SU-DHL-6 (cell line): ENCODE results near the gene DMBT1.
A peak's percentile ranks its signal among the peaks of the same experiment; 100 is the strongest.

ENCODE experiments used
- H2AFZ ChIP-seq: fragments of 200-600 bp; sonication (generic); 2 replicates; pipeline ENCODE4 v1.6.1; 2014; ENCODE audit warnings: low read depth, mild to moderate bottlenecking, moderate library complexity, mixed read lengths, antibody characterized with exemption, low read length; ENCODE audit not compliant: severe bottlenecking
- H3F3A ChIP-seq: fragments of 200-600 bp; shearing (Covaris generic); 2 replicates; pipeline ENCODE4 v1.6.0; 2016; ENCODE audit warnings: antibody characterized with exemption, mild to moderate bottlenecking; ENCODE audit not compliant: insufficient read depth
- H3K27ac ChIP-seq: fragments of 200-600 bp; sonication (generic); 2 replicates; pipeline ENCODE4 v1.5.1; 2016; ENCODE audit warnings: low read depth, mild to moderate bottlenecking, low read length, moderate library complexity, mixed read lengths
- H3K27me3 ChIP-seq: fragments of 200-600 bp; sonication (generic), shearing (Covaris generic); 2 replicates; pipeline ENCODE4 v1.6.0; 2014; ENCODE audit warnings: mild to moderate bottlenecking, low read length
- H3K36me3 ChIP-seq: fragments of 200-600 bp; sonication (generic); 2 replicates; pipeline ENCODE4 v1.6.1; 2014; ENCODE audit warnings: mild to moderate bottlenecking, low read length, mixed read lengths
- H3K4me2 ChIP-seq: fragments of 300-600, 200-600 bp; shearing (Covaris generic), sonication (generic); 2 replicates; pipeline ENCODE4 v1.6.0; 2014; ENCODE audit warnings: low read length, low read depth, mild to moderate bottlenecking; ENCODE audit not compliant: poor library complexity, severe bottlenecking
- H3K4me3 ChIP-seq: fragments of 200-600 bp; sonication (generic); 2 replicates; pipeline ENCODE4 v1.5.1; 2014; ENCODE audit warnings: antibody characterized with exemption, low read length, mild to moderate bottlenecking, mixed read lengths; ENCODE audit not compliant: insufficient read depth, poor library complexity, severe bottlenecking
- H3K79me2 ChIP-seq: fragments of 200-600 bp; sonication (generic); 2 replicates; pipeline ENCODE4 v1.6.1; 2014; ENCODE audit warnings: mild to moderate bottlenecking, low read length, moderate library complexity; ENCODE audit not compliant: insufficient read depth
- H3K9ac ChIP-seq: fragments of 200-600 bp; sonication (generic); 2 replicates; pipeline ENCODE4 v1.7.0; 2014; ENCODE audit warnings: mild to moderate bottlenecking, low read length
- H3K9me2 ChIP-seq: fragments of 200-600 bp; sonication (generic); replicated peaks from 2 replicates; pipeline ENCODE4 v1.6.1; 2014; ENCODE audit warnings: low read length; ENCODE audit not compliant: insufficient read depth
- H3K9me3 ChIP-seq: fragments of 200-600 bp; sonication (generic); 2 replicates; pipeline ENCODE4 v1.6.1; 2014; ENCODE audit warnings: low read length, mixed read lengths; ENCODE audit not compliant: insufficient read depth
- H4K20me1 ChIP-seq: fragments of 200-600 bp; sonication (generic); 2 replicates; pipeline ENCODE4 v1.6.1; 2014; ENCODE audit warnings: low read depth, mild to moderate bottlenecking, antibody characterized with exemption, low read length, moderate library complexity, mixed read lengths
- EZH2phosphoT487 ChIP-seq: fragments of 200-600 bp; sonication (generic), shearing (Covaris generic); conservative IDR thresholded peaks from 2 replicates; pipeline ENCODE4 v1.6.1; 2018; ENCODE audit warnings: mild to moderate bottlenecking, antibody characterized with exemption, low read length, moderate library complexity, mixed read lengths
- TF ChIP-seq, protein P1 (sequence below): fragments of 200-600 bp; sonication (generic); IDR thresholded peaks from one replicate; pipeline ENCODE4 v1.5.1; 2017; ENCODE audit warnings: antibody characterized with exemption, mild to moderate bottlenecking, low read length, moderate library complexity; ENCODE audit not compliant: insufficient read depth, poor library complexity, severe bottlenecking

DMBT1 gene

DNA sequence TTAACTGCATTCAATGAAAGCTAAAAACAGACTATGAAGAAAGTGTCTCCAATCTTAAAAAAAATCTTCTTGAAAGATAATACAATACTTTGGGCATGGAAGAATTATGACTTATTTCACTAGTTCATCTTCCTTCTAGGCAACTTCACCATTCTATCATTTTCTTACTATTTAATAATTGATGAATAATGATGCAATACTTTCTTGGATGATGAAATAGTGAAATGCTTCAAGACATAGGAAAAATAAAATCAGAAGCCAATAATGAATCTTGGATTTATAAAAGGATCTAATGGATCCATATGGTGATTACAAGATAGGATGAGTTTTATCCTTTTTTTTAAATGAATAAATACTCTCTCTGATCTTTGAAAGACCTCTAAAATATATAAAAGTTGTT, 4.4 kb downstream of the DMBT1 start:
- no peaks in the 10 kb centered on the region for H3K36me3 ChIP-seq
- no peaks in the 10 kb centered on the region for H3K79me2 ChIP-seq
- H3K27ac ChIP-seq: no peak overlapping the region
- H3K4me3 ChIP-seq: no peak overlapping the region
- H3F3A ChIP-seq: no peaks in the 10 kb centered on the region
- no peak overlapping the region for H3K4me2 ChIP-seq
- H3K9ac ChIP-seq: no peak overlapping the region
- no peak overlapping the region for H2AFZ ChIP-seq
- H3K9me2 ChIP-seq: no peaks in the 10 kb centered on the region
- H3K9me3 ChIP-seq: no peaks in the 10 kb centered on the region
- H3K27me3 ChIP-seq: no peaks in the 10 kb centered on the region
- no peaks in the 10 kb centered on the region for H4K20me1 ChIP-seq
- TF ChIP-seq, protein P1, sequence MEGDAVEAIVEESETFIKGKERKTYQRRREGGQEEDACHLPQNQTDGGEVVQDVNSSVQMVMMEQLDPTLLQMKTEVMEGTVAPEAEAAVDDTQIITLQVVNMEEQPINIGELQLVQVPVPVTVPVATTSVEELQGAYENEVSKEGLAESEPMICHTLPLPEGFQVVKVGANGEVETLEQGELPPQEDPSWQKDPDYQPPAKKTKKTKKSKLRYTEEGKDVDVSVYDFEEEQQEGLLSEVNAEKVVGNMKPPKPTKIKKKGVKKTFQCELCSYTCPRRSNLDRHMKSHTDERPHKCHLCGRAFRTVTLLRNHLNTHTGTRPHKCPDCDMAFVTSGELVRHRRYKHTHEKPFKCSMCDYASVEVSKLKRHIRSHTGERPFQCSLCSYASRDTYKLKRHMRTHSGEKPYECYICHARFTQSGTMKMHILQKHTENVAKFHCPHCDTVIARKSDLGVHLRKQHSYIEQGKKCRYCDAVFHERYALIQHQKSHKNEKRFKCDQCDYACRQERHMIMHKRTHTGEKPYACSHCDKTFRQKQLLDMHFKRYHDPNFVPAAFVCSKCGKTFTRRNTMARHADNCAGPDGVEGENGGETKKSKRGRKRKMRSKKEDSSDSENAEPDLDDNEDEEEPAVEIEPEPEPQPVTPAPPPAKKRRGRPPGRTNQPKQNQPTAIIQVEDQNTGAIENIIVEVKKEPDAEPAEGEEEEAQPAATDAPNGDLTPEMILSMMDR: no peak
- no peak for TF ChIP-seq EZH2phosphoT487

DNA sequence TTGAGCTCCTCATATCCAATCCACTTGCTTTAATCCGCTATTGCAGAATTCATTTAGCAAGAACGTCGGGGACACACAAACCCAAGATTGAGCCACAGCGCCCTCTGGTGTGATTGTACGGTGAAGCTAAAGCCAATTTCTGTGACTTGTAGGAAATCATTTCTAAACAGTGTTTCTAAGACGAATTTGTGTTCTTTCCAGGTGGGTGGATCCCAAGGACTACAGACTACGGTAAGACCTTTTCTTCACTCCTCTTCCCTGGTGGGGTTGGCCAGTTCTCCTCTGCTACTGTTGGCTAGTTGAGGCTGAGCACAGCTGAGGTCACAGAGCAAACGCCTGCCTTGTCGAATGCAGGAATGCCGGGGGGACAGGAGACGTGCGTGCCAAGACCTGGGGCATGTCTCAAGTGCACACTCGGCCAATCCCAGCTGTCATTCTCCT, 5.2 kb downstream of the DMBT1 start:
- Histone ChIP-seq H3K79me2 (no peaks in the 10 kb centered on the region), H3K27me3 (no peaks in the 10 kb centered on the region), H3K36me3 (no peaks in the 10 kb centered on the region), H3K4me2 (no peak overlapping the region), H3K9me3 (no peaks in the 10 kb centered on the region), H2AFZ (no peak overlapping the region), H3F3A (no peaks in the 10 kb centered on the region), H3K9me2 (no peaks in the 10 kb centered on the region), H3K27ac (no peak overlapping the region), H4K20me1 (no peaks in the 10 kb centered on the region), H3K4me3 (no peak overlapping the region), H3K9ac (no peak overlapping the region)
- no peak for TF ChIP-seq EZH2phosphoT487
- TF ChIP-seq, protein P1: peak; percentile 78

GRCh38 chr10:122566632-122567031, 6.1 kb downstream of the DMBT1 start:
- no peak overlapping the region for H3K4me2 ChIP-seq
- no peak overlapping the region for H3K27ac ChIP-seq
- no peaks in the 10 kb centered on the region for H3F3A ChIP-seq
- H4K20me1 ChIP-seq: no peaks in the 10 kb centered on the region
- TF ChIP-seq, protein P1: no peak
- no peak for TF ChIP-seq EZH2phosphoT487
- no peak overlapping the region for H2AFZ ChIP-seq
- no peaks in the 10 kb centered on the region for H3K36me3 ChIP-seq
- no peaks in the 10 kb centered on the region for H3K27me3 ChIP-seq
- no peaks in the 10 kb centered on the region for H3K79me2 ChIP-seq
- no peak overlapping the region for H3K9ac ChIP-seq
- no peaks in the 10 kb centered on the region for H3K9me3 ChIP-seq
- no peaks in the 10 kb centered on the region for H3K9me2 ChIP-seq
- no peak overlapping the region for H3K4me3 ChIP-seq

GRCh38 chr10:122567056-122567660, 6.6 kb downstream of the DMBT1 start:
- H3K27ac ChIP-seq: no peak overlapping the region
- no peaks in the 10 kb centered on the region for H3K27me3 ChIP-seq
- H3K9ac ChIP-seq: no peak overlapping the region
- no peak overlapping the region for H3K4me3 ChIP-seq
- H3K4me2 ChIP-seq: no peak overlapping the region
- H3F3A ChIP-seq: no peaks in the 10 kb centered on the region
- TF ChIP-seq EZH2phosphoT487: no peak
- TF ChIP-seq, protein P1: peak; percentile 59
- H4K20me1 ChIP-seq: no peaks in the 10 kb centered on the region
- no peak overlapping the region for H2AFZ ChIP-seq
- no peaks in the 10 kb centered on the region for H3K9me3 ChIP-seq
- no peaks in the 10 kb centered on the region for H3K9me2 ChIP-seq
- no peaks in the 10 kb centered on the region for H3K36me3 ChIP-seq
- no peaks in the 10 kb centered on the region for H3K79me2 ChIP-seq
